ENCODE results near the gene RTN4R. TPM values are rescaled to one million over a fixed set of nuclear protein-coding genes. Genes with fewer than 3 reads are reported as not detected.

RTN4R gene
- polyA plus RNA-seq, 1 donor, result 3.4 TPM

DNA sequence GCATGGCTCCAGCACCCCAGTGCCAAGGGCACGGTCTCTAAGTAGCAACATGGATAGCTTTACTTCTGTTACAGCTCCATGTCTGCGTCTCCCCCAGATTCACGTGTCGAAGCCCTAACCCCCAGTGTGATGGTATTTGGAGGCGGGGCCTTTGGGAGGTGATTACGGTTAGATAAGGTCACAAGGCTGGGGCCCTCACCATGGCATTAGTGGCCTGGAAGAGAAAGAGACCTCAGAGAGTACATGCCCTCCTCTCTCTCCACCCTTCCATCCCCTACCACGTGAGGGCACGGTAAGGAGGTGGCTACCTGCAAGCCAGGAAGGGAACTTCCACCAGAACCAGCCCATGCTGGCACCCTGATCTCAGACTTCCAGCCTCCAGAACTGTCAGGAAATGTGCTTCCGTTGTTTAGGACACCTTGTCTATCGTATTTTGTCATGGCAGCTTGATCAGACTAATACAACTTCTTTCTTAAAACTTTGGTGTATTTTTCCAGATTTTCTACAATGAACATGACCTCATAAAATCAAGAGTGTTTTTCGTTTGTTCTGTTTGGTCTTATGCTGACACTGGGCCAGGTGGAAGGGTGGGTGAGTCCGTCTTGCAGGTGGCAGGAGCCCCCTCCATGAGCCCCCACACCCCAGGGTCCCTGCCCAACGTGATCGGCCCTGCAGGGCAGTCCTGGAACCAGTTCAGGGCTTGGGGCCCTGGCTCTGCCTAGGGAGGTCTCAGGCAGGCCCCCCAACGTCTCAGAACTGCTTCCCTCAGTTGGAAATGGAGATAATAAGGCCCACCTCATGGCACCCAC, 10.7 kb downstream of the RTN4R start:
- DNase-seq, result no peak

- no peak for DNase-seq
Observed at GRCh38 chr22:20256551-20257211, 11.4 kb downstream of the RTN4R start.

DNA sequence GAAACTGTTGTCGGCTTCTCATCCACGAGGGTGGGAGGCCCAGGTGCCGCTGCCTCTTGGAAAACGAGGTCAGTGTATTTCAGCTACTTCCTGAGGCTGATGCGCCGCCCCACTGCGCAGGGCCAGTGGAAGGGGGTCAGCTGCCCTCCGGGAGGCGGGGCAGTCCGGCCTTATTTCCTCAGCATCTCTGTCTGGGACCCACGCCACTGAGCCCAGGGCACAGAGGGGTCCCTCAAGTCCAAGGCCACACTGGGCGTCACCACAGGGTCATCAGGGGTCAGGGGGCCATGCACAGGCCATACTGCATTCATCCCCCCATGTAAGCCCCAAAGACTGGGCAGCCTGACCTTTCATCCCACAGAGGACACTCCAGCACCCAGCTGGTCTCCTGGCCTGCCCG, 12.1 kb downstream of the RTN4R start:
- DNase-seq, result no peak

GRCh38 chr22:20254975-20255946, 12.9 kb downstream of the RTN4R start:
- no peak for DNase-seq

- DNase-seq, result no peak
Observed at GRCh38 chr22:20253161-20253560, 15.0 kb downstream of the RTN4R start.

DNA sequence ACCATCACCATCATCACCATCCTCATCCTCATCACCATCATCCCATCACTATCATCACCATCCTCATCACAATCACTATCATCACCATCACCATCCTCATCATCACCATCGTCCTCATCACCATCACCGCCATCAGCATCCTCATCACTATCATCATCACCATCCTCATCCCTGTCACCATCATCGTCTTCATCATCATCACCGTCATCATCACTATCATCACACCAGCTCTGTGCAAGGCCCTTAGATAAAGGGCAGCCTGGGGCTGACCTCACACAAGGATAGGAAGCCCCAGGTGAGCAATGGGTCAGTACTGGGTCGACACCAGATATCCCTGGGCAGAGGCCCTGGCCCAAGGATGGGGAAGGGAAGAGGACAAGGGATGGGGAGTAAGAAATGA, 16.1 kb downstream of the RTN4R start:
- DNase-seq, result no peak

- DNase-seq, result no peak
Observed at GRCh38 chr22:20251491-20251890, 16.6 kb downstream of the RTN4R start.

DNA sequence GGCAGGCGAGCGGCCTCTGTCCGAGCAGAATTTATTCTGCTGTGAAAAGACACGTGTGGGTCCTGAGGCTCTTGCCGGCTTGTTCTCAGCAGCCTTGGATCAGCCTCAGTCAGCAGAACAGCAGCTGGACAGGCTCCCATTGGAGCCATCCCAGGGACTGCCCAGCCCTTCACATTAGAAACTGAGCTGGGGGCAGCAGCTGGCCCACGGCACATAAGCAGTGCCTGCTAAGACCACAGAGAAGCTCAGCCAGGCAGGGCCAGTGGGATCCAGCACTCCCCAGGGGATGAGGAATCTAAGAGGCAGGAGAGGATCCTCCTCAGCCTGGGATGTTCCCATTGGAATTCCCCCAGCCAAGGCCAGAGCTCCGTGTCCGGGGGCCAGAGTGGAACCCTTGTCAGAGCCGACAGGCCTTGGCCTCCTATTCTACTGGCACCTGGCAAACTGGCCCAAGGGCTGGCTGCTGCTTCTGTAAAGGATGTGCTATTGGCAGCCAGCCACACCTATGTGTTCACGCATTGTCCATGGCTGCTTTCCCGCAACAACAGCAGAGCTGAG, 18.2 kb downstream of the RTN4R start:
- DNase-seq, result no peak

DNA sequence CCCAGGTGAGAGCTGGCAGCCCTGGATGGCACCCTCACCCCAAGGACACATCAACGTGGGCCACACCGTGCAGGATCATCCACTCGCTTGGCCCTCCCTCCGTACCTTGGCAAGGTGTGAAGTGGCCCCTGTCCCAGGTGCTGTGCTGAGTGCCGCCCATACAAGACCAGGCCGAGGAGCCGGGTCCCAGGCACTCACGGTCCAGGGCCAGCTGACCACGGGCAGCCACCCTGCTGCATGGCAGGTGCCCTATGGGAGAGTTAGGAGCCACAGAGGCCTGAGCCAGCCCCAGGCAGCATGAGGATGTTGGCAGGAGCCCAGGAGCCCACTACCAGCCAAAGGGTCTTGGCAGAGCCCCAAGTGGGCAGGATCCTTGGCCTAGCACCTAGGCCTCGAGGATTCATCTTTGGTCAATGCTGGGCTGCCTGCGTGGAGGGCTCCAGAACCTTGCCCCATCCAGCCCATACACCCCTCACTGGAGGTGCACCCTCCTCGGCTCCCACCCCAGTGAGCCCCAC, 19.6 kb downstream of the RTN4R start:
- no peak for DNase-seq

DNA sequence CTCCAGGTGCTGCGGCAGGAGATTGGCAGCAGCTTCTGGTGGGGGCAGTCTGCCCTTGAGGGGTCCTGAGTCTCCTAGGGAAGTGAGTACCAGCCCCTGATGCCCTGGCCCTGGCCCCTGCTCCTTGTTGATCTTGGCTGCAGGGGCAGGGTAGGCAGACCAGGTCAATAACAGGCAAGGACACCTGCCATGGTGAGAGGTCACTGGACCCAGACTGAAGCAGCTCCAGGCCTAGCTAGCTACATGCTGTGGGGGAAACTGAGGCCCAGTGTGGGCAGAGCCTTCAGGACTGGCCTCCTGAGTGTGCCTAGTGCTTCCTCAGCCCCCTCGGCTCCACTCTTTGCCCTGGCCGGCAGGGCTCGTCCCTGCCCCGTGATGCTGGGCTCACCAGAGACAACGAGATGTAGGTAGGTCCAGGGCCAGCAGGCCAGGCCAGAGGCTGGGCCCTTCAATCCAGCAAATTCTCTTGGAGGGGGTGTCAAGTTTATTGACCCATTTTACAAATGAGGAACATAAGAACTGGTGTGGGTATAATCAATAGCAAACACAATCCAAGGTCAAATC, 20.4 kb downstream of the RTN4R start:
- DNase-seq, result no peak

DNA sequence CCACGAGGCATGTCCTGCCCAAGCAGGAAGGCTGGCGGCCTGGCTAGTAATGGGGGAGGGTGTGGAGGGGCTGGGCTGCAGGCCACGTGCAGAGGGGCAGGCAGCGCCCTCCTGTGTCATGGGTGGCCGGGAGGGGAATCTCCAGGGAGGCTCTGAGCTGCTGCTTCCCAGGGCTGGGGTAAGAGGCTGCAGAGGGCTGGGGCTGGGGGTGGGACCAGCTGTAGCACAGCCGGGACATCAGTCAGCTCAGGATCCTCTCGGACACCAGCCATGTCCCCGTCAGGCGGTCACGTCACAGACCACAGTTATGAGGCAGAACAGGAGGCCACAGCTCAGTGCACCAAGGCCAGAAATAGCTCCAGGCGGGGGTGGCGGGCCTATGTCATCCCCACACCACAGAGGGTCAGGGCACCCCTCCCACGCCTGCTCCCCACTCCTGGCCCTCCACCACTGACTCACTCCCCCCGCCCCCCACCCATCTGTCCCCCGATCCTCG, 21.1 kb downstream of the RTN4R start:
- no peak for DNase-seq

DNA sequence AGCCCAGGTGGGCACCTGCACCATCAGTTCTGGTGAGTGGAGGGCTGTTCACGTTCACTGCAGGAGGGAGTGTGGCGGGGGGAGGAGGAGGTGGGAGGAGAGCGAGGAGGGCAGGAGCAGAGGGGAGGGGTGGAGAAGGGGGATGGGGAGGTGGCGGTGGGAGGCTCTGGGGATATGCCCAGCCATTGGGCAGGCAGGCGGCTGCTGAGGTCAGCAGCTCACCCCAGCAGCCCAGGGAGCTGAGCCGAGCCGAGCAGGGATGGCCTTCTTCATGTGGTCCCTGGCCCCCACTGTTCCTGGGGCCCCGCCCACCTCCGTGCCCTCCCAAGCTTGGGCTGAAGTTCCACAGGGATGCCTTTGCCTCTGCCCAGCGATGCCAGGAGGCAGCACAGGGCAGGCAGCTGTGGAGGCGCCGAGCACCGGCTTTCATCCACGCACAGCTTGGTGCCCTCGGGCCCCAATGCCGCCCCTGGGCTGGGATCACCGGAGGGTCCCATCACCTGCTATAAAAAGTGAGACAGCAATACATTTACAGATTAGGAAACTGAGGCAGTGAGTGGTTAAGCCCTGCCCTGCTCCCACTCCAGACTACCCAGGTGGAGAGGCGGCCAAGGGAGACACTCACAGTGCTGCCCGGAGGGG, 21.6 kb downstream of the RTN4R start:
- DNase-seq, result no peak

DNA sequence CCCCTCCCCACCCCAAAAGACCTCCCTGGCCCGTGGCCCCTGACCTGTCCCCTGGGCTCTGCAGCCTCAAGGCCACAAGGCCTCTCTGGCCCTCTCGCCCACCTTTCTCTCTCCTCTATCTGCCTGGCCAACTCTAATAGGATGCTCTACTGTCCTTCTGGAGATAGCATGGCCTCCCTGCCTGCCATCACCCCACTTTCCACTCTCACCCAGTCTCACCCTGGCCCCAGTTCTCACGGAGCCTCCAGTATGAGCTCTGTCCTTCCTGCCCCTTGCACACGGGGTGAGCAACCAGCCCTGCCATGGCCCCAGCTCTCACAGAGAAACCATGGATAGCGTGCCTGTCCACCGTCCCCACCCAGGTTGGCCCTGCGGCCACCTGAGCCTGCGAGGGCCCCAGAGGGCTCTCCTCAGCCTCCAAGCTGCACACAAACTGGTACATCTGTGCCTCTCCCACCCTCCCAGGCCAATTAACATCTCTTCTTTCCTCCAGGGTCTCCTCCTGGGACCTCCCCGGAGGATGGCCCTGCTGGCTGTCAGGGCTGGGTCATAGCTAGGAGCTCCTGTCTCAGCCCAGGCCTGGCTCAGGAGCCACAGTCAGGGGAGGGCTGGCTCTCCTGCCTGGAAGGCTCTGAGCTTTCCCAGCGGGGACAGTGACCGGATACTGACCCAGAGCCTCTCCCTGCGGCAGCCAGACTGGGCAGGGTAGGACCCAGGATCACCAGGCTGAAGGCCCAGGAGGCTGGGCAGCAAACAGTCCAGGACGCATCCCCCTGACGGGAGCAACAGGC, 22.3 kb downstream of the RTN4R start:
- no peak for DNase-seq

GRCh38 chr22:20244691-20245576, 23.2 kb downstream of the RTN4R start:
- no peak for DNase-seq

- no peak for DNase-seq
Observed at GRCh38 chr22:20244250-20244648, 23.9 kb downstream of the RTN4R start.

DNA sequence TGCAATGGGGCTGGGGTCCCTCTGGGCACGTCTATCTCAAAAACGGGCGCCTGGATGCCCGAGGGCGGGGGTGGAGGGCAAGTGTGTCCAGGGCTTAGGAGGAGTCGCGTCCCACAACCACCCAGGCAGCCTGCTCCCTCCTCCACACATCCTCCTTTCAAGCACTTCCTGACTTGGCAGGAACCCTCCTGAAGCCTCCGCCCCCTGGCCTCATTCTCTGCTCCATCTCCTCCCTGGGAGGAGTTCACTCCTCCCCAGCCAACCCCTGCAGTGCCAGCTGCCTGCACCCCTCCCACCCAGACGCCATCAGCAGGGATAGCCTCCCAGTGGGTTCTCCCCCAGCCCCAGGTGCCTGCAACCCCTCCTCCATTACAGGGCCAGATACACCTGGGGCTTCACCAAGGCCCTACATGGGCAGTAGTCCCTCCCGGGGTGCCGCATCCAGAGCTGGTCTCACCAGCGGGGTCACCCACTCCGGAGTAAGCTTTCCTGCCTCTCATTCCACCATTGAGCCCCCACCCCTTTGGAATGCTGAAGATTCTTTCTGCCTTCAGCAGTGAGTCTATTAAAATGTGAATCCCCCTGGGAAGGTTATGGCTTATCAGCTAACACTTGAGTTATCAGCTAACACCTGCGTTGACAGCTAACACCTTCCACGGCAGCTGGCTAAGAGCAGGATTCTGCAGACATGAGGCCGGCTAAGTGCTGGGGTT, 24.4 kb downstream of the RTN4R start:
- no peak for DNase-seq

- DNase-seq, result no peak
Observed at GRCh38 chr22:20243176-20243536, 25.0 kb downstream of the RTN4R start.

- DNase-seq, result no peak
Observed at GRCh38 chr22:20242393-20243175, 25.5 kb downstream of the RTN4R start.
